ENCODE results near the gene KCTD18.

KCTD18 gene

GRCh38 chr2:200509612-200510433 is at the start of gene KCTD18:
TSS of gene KCTD18 (minus strand) at chr2:200510068. CDS start at chr2:200507016, 3,052 bp downstream.
- peak; percentile 58 for DNase-seq

- no peak for DNase-seq
Measured at GRCh38 chr2:200540793-200541192, 30.9 kb upstream of the KCTD18 start.

- DNase-seq: no peak
Measured at GRCh38 chr2:200538139-200538538, 28.3 kb upstream of the KCTD18 start.

GRCh38 chr2:200534572-200534971 is 24.7 kb upstream of the KCTD18 start:
- DNase-seq: no peak

- DNase-seq: no peak
Measured at GRCh38 chr2:200533754-200534153, 23.9 kb upstream of the KCTD18 start.

- no peak for DNase-seq
Measured at GRCh38 chr2:200528228-200528627, 18.4 kb upstream of the KCTD18 start.

- peak; percentile 56 for DNase-seq
Measured at GRCh38 chr2:200525882-200526651, 16.2 kb upstream of the KCTD18 start, which contains the start of gene SGO2. TSS of gene SGO2 (plus strand) at chr2:200526207. CDS start at chr2:200532976, 6,769 bp downstream.

GRCh38 chr2:200525551-200525881 is 15.6 kb upstream of the KCTD18 start:
- DNase-seq: no peak

- DNase-seq: no peak
Measured at GRCh38 chr2:200525066-200525465, 15.2 kb upstream of the KCTD18 start.

GRCh38 chr2:200523604-200524003 is 13.7 kb upstream of the KCTD18 start:
- DNase-seq: no peak

- no peak for DNase-seq
Measured at GRCh38 chr2:200523158-200523557, 13.3 kb upstream of the KCTD18 start.

GRCh38 chr2:200515155-200515554 is 5.3 kb upstream of the KCTD18 start:
- no peak for DNase-seq

- DNase-seq: no peak
Measured at GRCh38 chr2:200509235-200509611, 645 bp downstream of the KCTD18 start.

GRCh38 chr2:200507179-200507578 is 2.7 kb downstream of the KCTD18 start:
- DNase-seq: no peak

GRCh38 chr2:200506679-200507078 is 3.2 kb downstream of the KCTD18 start:
- no peak for DNase-seq

GRCh38 chr2:200502196-200502595 is 7.7 kb downstream of the KCTD18 start:
- no peak for DNase-seq

GRCh38 chr2:200498402-200499162 is 11.3 kb downstream of the KCTD18 start:
- DNase-seq: no peak

GRCh38 chr2:200496696-200497095 is 13.2 kb downstream of the KCTD18 start:
- no peak for DNase-seq

- DNase-seq: no peak
Measured at GRCh38 chr2:200494048-200494447, 15.8 kb downstream of the KCTD18 start.

GRCh38 chr2:200492656-200493055 is 17.2 kb downstream of the KCTD18 start:
- DNase-seq: no peak

GRCh38 chr2:200490001-200490400 is 19.9 kb downstream of the KCTD18 start:
- no peak for DNase-seq

- no peak for DNase-seq
Measured at GRCh38 chr2:200488169-200488568, 21.7 kb downstream of the KCTD18 start.

GRCh38 chr2:200486529-200486928 is 23.3 kb downstream of the KCTD18 start:
- no peak for DNase-seq
